WTC11 (cell line): ENCODE measurements around the gene IQSEC1. TPM values are rescaled to one million over a fixed set of nuclear protein-coding genes. Genes with fewer than 3 reads are reported as not detected.

Experiments
- ATAC-seq: fragments of 200-7000 bp; cut with Tn5 transposase; 2 replicates; pipeline ENCODE4 v1.10.0; 2021; ENCODE audit warnings: mild to moderate bottlenecking, moderate library complexity
- CTCF ChIA-PET: fragments of 300-600 bp; sonication (Branson Sonifier 250); formaldehyde crosslinking; loops from one replicate; lab custom pipeline; 2021; ENCODE audit warnings: antibody characterized with exemption; lab: Charles Lee
- POLR2A ChIA-PET: fragments of 350-600 bp; sonication (Branson Sonifier 250); formaldehyde crosslinking; loops from one replicate; lab custom pipeline; 2021; ENCODE audit warnings: antibody characterized with exemption; lab: Charles Lee
- DNase-seq: peaks from one replicate; pipeline ENCODE4 v3.0.0; 2021; ENCODE audit warnings: low spot score
- H3K27ac Mint-ChIP-seq: 2 replicates; pipeline ENCODE4 v1.8.0; 2021; ENCODE audit warnings: mixed read lengths
- H3K27me3 Mint-ChIP-seq: 2 replicates; pipeline ENCODE4 v1.8.0; 2021; ENCODE audit warnings: low read depth, mild to moderate bottlenecking, moderate library complexity, mixed read lengths
- H3K36me3 Mint-ChIP-seq: 2 replicates; pipeline ENCODE4 v1.8.0; 2021; ENCODE audit warnings: mixed read lengths
- H3K4me1 Mint-ChIP-seq: 2 replicates; pipeline ENCODE4 v1.8.0; 2022; ENCODE audit warnings: mixed read lengths
- H3K4me3 Mint-ChIP-seq: 2 replicates; pipeline ENCODE4 v1.8.0; 2021; ENCODE audit warnings: mild to moderate bottlenecking, moderate library complexity, mixed read lengths
- H3K9me3 Mint-ChIP-seq: 2 replicates; pipeline ENCODE4 v1.8.0; 2021; ENCODE audit warnings: mixed read lengths
- AFF4 ChIP-seq: sonication (generic); formaldehyde crosslinking; IDR thresholded peaks from 2 replicates; pipeline ENCODE4 v1.8.1; 2023; ENCODE audit warnings: mild to moderate bottlenecking, missing genetic modification reagents, borderline replicate concordance
- CREB1 ChIP-seq: sonication (generic); formaldehyde crosslinking; IDR thresholded peaks from 2 replicates; pipeline ENCODE4 v1.8.0; 2023; ENCODE audit warnings: mild to moderate bottlenecking, missing genetic modification reagents
- EMX1 ChIP-seq: fragments of 250-450 bp; sonication (Bioruptor Pico); IDR thresholded peaks from 2 replicates; pipeline ENCODE4 v1.8.0; 2021; ENCODE audit warnings: mild to moderate bottlenecking
- FOXJ3 ChIP-seq: sonication (generic); formaldehyde crosslinking; IDR thresholded peaks from 2 replicates; pipeline ENCODE4 v1.9.0; 2021; ENCODE audit warnings: missing genetic modification reagents, mild to moderate bottlenecking, borderline replicate concordance
- FOXP4 ChIP-seq: sonication (generic); formaldehyde crosslinking; IDR thresholded peaks from 2 replicates; pipeline ENCODE4 v1.8.0; 2022; ENCODE audit warnings: mild to moderate bottlenecking, missing genetic modification reagents
- GTF2I ChIP-seq: fragments of 250-450 bp; sonication (Bioruptor Pico); conservative IDR thresholded peaks from 2 replicates; pipeline ENCODE4 v1.4.0; 2021; ENCODE audit warnings: mild to moderate bottlenecking
- HMGA2 ChIP-seq: fragments of 250-450 bp; sonication (Bioruptor Pico); IDR thresholded peaks from 2 replicates; pipeline ENCODE4 v1.4.0; 2021; ENCODE audit warnings: mild to moderate bottlenecking, moderate library complexity
- JUN ChIP-seq: sonication (generic); formaldehyde crosslinking; IDR thresholded peaks from 2 replicates; pipeline ENCODE4 v1.8.0; 2023; ENCODE audit warnings: mild to moderate bottlenecking, missing genetic modification reagents
- SP1 ChIP-seq: sonication (generic); formaldehyde crosslinking; conservative IDR thresholded peaks from 2 replicates; pipeline ENCODE4 v1.8.1; 2022; ENCODE audit warnings: missing genetic modification reagents
- USF2 ChIP-seq: sonication (generic); formaldehyde crosslinking; IDR thresholded peaks from 2 replicates; pipeline ENCODE4 v1.8.1; 2023; ENCODE audit warnings: mild to moderate bottlenecking, missing genetic modification reagents, moderate library complexity
- ZBTB21 ChIP-seq: sonication (generic); formaldehyde crosslinking; IDR thresholded peaks from 2 replicates; pipeline ENCODE4 v1.8.1; 2023; ENCODE audit warnings: mild to moderate bottlenecking, missing genetic modification reagents, borderline replicate concordance
- ZBTB43 ChIP-seq: sonication (generic); formaldehyde crosslinking; IDR thresholded peaks from 2 replicates; pipeline ENCODE4 v1.8.1; 2023; ENCODE audit warnings: mild to moderate bottlenecking, missing genetic modification reagents
- ZNF138 ChIP-seq: sonication (generic); formaldehyde crosslinking; conservative IDR thresholded peaks from 2 replicates; pipeline ENCODE4 v1.8.1; 2022; ENCODE audit warnings: mild to moderate bottlenecking, moderate library complexity, missing genetic modification reagents
- total RNA-seq: library from RNA; stranded (reverse); gene quantifications from 3 replicates; pipeline ENCODE4 v1.2.3, GENCODE V29; 2021
- TF ChIP-seq, protein P1 (sequence below): sonication (generic); formaldehyde crosslinking; IDR thresholded peaks from 2 replicates; pipeline ENCODE4 v1.8.0; 2022; ENCODE audit warnings: mild to moderate bottlenecking, missing genetic modification reagents
- TF ChIP-seq, protein P2 (sequence below): fragments of 250-450 bp; sonication (Bioruptor Pico); conservative IDR thresholded peaks from 2 replicates; pipeline ENCODE4 v1.9.0; 2021; ENCODE audit warnings: mild to moderate bottlenecking
- TF ChIP-seq, protein P3 (sequence below): sonication (generic); formaldehyde crosslinking; conservative IDR thresholded peaks from 2 replicates; pipeline ENCODE4 v1.8.1; 2022; ENCODE audit warnings: mild to moderate bottlenecking, missing genetic modification reagents
- TF ChIP-seq, protein P4 (sequence below): sonication (generic); formaldehyde crosslinking; IDR thresholded peaks from 2 replicates; pipeline ENCODE4 v1.8.1; 2022; ENCODE audit warnings: low read depth, mild to moderate bottlenecking, moderate library complexity, missing genetic modification reagents, borderline replicate concordance

Gene IQSEC1
- total RNA-seq, 1 experiment from 2014 or later, result 35.0 TPM

DNA sequence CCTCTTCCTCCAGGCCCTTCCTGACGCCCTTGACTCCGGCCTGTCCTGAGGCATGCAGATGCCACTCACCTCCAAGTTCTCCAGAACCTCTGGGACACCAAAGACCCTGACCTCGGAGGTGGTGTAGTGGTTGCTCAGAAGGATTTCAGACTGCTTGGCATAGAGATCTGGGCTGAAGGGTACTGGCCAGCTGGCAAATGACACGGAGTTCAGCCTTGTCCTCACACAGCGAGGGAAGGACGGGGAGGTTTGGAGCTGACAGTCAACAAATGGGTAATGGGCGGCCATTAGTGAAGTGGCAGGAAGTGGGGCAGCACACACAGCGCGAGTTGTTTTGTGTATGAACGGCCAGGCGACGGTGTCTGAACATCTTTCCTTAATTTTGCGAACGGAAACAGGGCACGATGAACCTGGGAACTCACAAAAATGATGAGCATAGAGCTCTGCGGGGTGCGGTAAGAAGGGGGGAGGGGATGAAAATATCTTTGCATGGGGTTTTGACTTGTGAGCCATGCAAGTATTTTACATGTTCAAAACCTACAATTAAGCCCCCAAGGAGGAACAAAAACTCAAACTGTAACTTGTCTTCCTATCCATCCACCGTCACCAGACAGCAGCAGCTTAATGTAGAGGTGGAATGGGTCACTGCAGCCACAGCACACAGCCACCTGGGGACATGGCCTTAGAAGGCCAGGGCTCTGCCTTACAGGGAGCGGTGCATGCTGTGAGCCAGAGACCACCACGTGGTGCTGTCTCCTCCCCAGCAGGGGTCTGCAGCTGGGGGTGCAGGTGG lies 188.2 kb downstream of the IQSEC1 start (continued):
- no peak for TF ChIP-seq CREB1 (CRISPR knock-in tag)

DNA sequence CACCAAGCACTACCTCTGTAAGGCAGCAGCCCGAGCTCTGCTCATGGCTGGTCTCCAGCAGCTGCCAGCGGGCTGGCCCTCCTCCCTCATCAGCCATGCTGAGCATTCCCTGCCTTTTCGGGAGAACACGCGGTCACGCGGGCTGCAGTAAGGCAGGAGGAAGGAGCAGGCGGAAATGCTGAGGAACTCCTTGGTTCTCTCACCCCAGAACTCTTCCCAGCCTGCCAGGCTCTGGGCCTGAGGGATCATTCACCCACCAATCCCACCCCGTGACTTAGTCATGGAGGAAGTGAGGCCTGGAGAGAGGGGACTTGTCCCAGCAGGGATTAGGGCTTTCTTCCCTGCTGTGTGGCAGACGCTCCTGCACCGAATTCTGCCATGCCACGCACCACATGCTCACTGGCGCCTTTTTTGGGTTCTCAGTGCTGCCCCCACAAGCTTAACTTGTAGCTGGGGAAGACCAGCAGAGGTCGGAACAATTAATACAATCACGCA lies 189.0 kb downstream of the IQSEC1 start:
- H3K4me3 Mint-ChIP-seq, result no peak overlapping the region
- no peak overlapping the region for H3K27ac Mint-ChIP-seq
- peak; percentile 58 for ATAC-seq
- POLR2A ChIA-PET, result no interaction called here
- no peak for DNase-seq
- H3K36me3 Mint-ChIP-seq, result no peaks in the 10 kb centered on the region
- CTCF ChIA-PET, result interaction anchor here (0.6 to 2.2 kb wide), 6 partner anchors 8 to 525 kb away, joined by 3 to 8 read pairs (median 3); partner anchors contain the start of gene RPL32
- peaks cover 4% of the 10 kb centered on the region for H3K9me3 Mint-ChIP-seq
- peaks cover 50% of the 10 kb centered on the region for H3K27me3 Mint-ChIP-seq
- H3K4me1 Mint-ChIP-seq, result peaks cover 6% of the 10 kb centered on the region
- TF ChIP-seq, protein P1, sequence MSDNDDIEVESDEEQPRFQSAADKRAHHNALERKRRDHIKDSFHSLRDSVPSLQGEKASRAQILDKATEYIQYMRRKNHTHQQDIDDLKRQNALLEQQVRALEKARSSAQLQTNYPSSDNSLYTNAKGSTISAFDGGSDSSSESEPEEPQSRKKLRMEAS, result peak; percentile 60; the same call in 1 of the 2 replicates
- TF ChIP-seq ZBTB21, result no peak

DNA sequence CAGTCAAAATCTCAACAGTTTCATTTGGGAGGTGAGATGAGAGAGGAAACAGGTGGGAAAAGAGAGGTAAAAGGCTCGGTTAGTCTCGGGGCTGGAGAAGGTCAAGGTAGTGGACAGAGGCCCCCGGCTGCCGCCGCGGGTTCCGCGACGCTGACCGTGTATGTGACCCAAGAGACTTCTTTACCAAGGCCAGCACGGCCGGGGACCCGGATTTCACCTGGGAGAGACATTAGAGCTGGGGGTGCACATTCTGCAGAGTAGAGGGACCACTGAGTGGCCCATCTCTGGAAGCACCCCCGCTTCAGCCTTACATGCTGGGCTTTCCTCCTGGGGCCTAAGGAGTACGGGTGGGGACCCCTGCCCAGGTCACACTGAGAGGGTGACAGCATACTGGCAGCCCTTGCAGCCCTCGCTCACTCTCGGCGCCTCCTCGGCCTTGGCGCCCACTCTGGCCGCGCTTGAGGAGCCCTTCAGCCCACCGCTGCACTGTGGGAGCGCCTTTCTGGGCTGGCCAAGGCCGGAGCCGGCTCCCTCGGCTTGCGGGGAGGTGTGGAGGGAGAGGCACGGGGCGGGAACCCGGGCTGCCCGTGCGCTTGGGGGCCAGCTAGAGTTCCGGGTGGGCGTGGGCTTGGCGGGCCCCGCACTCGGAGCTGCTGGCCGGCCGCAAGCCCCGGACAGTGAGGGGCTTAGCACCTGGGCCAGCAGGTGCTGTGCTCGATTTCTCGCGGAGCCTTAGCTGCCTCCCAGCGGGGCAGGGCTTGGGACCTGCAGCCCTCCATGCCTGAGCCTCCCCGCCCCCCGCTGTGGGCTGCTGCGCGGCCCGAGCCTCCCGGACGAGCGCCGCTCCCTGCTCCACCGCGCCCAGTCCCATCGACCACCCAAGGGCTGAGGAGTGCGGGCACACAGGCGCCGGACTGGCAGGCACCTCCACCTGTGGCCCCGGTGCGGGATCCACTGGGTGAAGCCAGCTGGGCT lies 190.6 kb downstream of the IQSEC1 start:
- Mint-ChIP-seq H3K9me3 (peaks cover 4% of the 10 kb centered on the region), H3K27me3 (peaks cover 37% of the 10 kb centered on the region), H3K36me3 (no peaks in the 10 kb centered on the region), H3K4me1 (peaks cover 6% of the 10 kb centered on the region), H3K27ac (no peak overlapping the region), H3K4me3 (no peak overlapping the region)
- ATAC-seq, result no peak
- no peak for DNase-seq
- POLR2A ChIA-PET, result no interaction called here
- CTCF ChIA-PET, result interaction anchor here (0.8 to 1.4 kb wide), 3 partner anchors 41 to 122 kb away, joined by 3 to 5 read pairs (median 3); partner anchors contain the start of gene RPL32
- TF ChIP-seq ZNF138 (CRISPR knock-in tag) (no peak), JUN (no peak), FOXP4 (no peak), EMX1 (no peak), USF2 (no peak), ZBTB43 (CRISPR knock-in tag) (no peak), GTF2I (CRISPR knock-in tag) (no peak), SP1 (CRISPR knock-in tag) (no peak), AFF4 (CRISPR knock-in tag) (no peak), HMGA2 (CRISPR knock-in tag) (no peak), FOXJ3 (CRISPR knock-in tag) (no peak)
- TF ChIP-seq, protein P2, sequence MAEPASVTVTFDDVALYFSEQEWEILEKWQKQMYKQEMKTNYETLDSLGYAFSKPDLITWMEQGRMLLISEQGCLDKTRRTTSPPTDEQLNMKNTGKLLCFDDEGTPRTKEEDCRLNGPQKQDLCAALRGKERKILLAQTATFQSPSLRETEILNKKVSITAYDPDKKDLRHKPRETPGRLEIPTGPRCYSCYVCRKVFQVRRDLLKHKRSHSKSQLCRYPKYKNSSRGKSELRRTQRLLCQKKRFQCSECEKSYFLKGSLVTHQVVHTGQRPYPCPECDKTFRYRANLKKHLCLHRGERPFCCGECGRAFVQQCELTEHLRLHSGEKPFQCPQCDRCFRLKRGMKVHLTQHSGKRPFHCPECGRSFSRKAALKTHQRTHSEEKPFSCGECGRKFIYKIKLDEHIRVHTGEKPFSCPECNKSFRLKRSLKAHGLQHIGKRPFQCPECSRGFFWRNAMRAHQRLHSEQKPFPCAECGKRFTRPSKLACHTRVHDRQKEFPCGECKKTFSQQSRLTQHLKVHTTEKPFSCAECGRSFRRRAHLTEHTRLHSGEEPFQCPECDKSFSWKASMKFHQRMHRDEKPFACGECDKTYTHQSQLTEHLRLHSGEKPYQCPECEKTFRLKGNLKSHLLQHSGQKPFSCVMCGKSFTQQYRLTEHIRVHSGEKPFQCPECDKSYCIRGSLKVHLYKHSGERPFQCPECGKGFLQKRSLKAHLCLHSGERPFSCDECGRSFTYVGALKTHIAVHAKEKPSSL (CRISPR knock-in tag), result no peak
- TF ChIP-seq, protein P3, sequence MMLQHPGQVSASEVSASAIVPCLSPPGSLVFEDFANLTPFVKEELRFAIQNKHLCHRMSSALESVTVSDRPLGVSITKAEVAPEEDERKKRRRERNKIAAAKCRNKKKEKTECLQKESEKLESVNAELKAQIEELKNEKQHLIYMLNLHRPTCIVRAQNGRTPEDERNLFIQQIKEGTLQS, result no peak
- TF ChIP-seq, protein P4, sequence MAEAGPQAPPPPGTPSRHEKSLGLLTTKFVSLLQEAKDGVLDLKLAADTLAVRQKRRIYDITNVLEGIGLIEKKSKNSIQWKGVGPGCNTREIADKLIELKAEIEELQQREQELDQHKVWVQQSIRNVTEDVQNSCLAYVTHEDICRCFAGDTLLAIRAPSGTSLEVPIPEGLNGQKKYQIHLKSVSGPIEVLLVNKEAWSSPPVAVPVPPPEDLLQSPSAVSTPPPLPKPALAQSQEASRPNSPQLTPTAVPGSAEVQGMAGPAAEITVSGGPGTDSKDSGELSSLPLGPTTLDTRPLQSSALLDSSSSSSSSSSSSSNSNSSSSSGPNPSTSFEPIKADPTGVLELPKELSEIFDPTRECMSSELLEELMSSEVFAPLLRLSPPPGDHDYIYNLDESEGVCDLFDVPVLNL (CRISPR knock-in tag), result no peak
